Measurements from ENCODE around the gene MKNK1. TPM values are rescaled to one million over a fixed set of nuclear protein-coding genes. Genes with fewer than 3 reads are reported as not detected.

The MKNK1 gene
- total RNA-seq, 1 donor from 2014 or later, result 58.4 TPM

DNA sequence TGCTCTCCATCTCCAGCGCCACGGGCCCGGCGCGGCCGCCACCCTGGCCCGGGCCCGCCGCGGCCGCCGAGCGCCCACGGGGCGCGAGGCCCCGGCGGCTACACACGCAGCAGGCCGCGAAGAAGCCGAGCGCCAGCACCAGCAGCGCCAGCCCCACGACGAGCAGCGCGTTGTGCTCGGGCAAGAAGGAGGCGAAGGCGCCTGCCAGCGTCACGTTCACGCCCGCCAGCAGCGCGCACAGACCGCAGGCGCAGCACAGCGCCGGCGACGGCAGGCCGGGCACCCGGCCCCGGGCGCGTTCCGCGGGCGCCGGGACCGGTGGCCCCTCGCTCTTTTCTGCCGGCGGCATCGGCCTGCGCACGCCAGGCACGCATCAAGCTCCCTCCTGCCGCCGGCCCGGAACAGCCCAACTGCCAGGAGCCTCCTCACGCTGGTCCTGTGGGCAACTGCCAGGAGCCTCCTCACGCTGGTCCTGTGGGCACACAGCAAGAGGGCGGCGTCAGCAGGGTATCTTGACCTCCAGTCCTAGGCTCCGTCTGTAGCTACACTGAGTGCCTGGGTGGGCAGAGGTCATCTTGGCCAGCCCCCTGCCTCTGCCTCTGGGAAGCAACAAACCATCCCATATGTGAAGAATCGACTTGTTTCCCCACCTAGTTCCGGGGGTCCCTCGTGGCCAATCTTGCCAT is 70.7 kb downstream of the MKNK1 start:
- Mint-ChIP-seq H3K4me1 (ENCODE audit: low read depth, unreplicated experiment) (peaks cover 2% of the 10 kb centered on the region), H3K27me3 (ENCODE audit: unreplicated experiment) (peaks cover 22% of the 10 kb centered on the region), H3K27ac (ENCODE audit: unreplicated experiment) (no peak overlapping the region), H3K36me3 (ENCODE audit: unreplicated experiment) (peaks cover 10% of the 10 kb centered on the region), H3K9me3 (ENCODE audit: unreplicated experiment) (peaks cover 5% of the 10 kb centered on the region), H3K4me3 (ENCODE audit: unreplicated experiment) (peak overlapping the region; percentile 90)
- TF ChIP-seq, protein P1, sequence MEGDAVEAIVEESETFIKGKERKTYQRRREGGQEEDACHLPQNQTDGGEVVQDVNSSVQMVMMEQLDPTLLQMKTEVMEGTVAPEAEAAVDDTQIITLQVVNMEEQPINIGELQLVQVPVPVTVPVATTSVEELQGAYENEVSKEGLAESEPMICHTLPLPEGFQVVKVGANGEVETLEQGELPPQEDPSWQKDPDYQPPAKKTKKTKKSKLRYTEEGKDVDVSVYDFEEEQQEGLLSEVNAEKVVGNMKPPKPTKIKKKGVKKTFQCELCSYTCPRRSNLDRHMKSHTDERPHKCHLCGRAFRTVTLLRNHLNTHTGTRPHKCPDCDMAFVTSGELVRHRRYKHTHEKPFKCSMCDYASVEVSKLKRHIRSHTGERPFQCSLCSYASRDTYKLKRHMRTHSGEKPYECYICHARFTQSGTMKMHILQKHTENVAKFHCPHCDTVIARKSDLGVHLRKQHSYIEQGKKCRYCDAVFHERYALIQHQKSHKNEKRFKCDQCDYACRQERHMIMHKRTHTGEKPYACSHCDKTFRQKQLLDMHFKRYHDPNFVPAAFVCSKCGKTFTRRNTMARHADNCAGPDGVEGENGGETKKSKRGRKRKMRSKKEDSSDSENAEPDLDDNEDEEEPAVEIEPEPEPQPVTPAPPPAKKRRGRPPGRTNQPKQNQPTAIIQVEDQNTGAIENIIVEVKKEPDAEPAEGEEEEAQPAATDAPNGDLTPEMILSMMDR (IDR thresholded peaks at IDR 0.05; ENCODE audit: partially characterized antibody, unreplicated experiment), result no peak
- DNase-seq, result peak; percentile 52

DNA sequence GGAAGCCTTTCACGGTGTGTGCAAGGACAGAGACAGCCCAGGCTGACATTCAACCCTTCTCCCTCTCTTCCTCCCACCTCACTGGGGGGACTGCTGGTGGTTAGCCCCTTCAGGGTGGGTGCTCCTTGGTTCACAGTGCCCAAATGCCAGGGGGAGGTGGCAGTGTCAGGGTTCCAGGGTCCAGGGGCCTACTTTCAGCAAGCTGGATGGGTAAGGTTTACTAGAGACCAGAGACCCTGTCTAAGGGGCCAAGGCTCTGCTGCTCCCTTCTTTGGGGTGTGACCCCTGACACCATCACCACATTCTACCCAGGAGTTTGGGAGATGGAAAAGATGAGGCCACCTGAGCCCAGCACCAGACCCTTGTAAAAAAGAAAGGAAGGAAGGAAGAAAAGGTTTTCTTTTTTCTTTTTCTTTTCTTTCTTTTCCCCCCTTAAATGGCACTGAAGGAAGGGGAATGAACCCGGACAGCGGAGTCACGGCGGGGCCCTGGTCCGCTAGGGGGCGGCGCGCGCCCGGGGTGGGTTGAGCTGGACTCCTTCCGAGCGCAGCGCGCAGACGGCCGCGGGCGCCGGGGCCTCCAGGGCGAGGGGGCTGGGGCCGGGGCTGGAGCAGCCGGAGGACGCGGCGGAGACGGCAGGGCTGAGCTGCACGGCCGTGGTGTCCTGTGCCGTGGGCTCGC is 71.4 kb downstream of the MKNK1 start:
- no peak overlapping the region for H3K27ac Mint-ChIP-seq (ENCODE audit: unreplicated experiment)
- peaks cover 5% of the 10 kb centered on the region for H3K9me3 Mint-ChIP-seq (ENCODE audit: unreplicated experiment)
- no peak overlapping the region for H3K4me3 Mint-ChIP-seq (ENCODE audit: unreplicated experiment)
- H3K36me3 Mint-ChIP-seq (ENCODE audit: unreplicated experiment), result peaks cover 10% of the 10 kb centered on the region
- H3K4me1 Mint-ChIP-seq (ENCODE audit: low read depth, unreplicated experiment), result peaks cover 2% of the 10 kb centered on the region
- TF ChIP-seq, protein P1 (IDR thresholded peaks at IDR 0.05; ENCODE audit: partially characterized antibody, unreplicated experiment), result peak; percentile 78
- H3K27me3 Mint-ChIP-seq (ENCODE audit: unreplicated experiment), result peaks cover 23% of the 10 kb centered on the region
- peak; percentile 84 for DNase-seq

DNA sequence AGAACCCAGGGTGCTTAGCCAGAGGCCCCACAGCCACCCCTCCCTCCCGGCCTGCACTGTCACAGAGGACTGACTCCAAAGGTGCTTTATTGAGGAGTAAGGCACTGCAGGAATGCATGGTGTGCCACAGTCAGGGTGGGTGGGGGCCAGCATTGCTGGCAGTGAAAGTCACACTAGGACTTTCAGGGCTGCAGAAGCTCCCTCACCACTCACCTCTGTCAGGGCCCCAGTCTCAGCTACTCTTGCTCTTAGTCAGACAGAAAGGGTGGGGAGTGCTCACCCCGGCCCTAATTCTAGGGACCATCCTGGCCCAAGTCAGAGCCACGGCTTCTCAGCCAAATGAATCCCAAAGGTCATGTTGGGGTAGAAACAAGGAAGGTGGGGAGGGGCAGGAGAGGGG is 72.0 kb downstream of the MKNK1 start:
- H3K27me3 Mint-ChIP-seq (ENCODE audit: unreplicated experiment), result peaks cover 27% of the 10 kb centered on the region
- peaks cover 3% of the 10 kb centered on the region for H3K9me3 Mint-ChIP-seq (ENCODE audit: unreplicated experiment)
- TF ChIP-seq, protein P1 (IDR thresholded peaks at IDR 0.05; ENCODE audit: partially characterized antibody, unreplicated experiment), result no peak
- H3K4me1 Mint-ChIP-seq (ENCODE audit: low read depth, unreplicated experiment), result peaks cover 2% of the 10 kb centered on the region
- no peak overlapping the region for H3K27ac Mint-ChIP-seq (ENCODE audit: unreplicated experiment)
- peaks cover 9% of the 10 kb centered on the region for H3K36me3 Mint-ChIP-seq (ENCODE audit: unreplicated experiment)
- H3K4me3 Mint-ChIP-seq (ENCODE audit: unreplicated experiment), result no peak overlapping the region
- no peak for DNase-seq

DNA sequence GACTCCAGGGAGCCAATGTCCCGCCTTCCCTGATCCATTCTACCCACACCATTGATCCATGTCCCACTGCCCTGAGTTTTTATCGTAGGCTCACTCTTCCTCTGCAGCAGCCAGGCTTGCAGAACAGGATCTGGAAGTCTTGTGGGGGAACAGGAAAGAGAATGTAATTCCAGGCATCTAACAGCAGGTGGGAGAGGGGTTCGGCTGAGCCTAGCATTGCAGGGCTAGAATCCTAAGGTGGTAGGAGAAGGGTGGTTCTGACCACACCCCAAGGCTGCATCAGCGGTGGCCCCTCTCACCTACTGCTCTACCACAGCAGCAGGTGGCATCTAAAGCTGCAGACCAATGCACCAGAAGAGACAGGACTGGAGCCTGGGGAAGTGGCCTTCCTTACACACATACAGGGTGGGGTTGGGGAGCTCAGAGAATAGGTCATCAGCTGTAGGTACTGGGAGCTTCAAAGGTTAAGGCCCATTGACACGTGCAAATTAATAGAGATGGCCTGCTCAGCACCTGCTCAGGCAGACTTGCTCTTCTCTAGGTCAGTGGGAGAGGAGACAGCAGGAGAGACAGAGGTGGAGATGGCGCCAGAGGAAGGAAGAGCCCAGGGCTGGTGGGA is 73.2 kb downstream of the MKNK1 start:
- TF ChIP-seq, protein P1 (IDR thresholded peaks at IDR 0.05; ENCODE audit: partially characterized antibody, unreplicated experiment), result peak; percentile 25
- Mint-ChIP-seq H3K27ac (ENCODE audit: unreplicated experiment) (no peak overlapping the region), H3K4me3 (ENCODE audit: unreplicated experiment) (no peak overlapping the region), H3K27me3 (ENCODE audit: unreplicated experiment) (peaks cover 23% of the 10 kb centered on the region), H3K36me3 (ENCODE audit: unreplicated experiment) (no peaks in the 10 kb centered on the region), H3K4me1 (ENCODE audit: low read depth, unreplicated experiment) (peaks cover 2% of the 10 kb centered on the region), H3K9me3 (ENCODE audit: unreplicated experiment) (peaks cover 2% of the 10 kb centered on the region)
- DNase-seq, result no peak

DNA sequence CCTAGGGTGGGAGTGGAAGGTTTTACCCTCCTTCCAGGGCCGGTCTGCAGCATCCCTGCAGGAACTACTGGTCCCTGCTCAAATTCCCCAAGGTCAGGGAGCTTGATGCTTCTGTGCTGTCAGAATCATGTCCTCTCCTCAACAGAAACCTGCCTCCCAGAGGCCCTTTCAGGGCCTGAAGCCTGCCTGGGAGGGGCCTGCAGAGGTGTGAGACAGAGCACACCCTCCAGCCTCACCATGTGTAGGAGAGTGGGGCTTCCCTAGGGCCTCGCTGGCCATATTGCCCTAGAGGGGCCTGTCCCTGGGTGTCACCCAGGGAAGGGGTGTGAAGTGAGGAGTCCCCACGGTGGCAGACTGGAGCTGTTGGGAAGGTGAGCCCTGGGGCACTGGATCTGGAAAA is 73.8 kb downstream of the MKNK1 start:
- Mint-ChIP-seq H3K36me3 (ENCODE audit: unreplicated experiment) (no peaks in the 10 kb centered on the region), H3K4me3 (ENCODE audit: unreplicated experiment) (no peak overlapping the region), H3K27me3 (ENCODE audit: unreplicated experiment) (peaks cover 27% of the 10 kb centered on the region), H3K27ac (ENCODE audit: unreplicated experiment) (no peak overlapping the region), H3K4me1 (ENCODE audit: low read depth, unreplicated experiment) (peaks cover 2% of the 10 kb centered on the region), H3K9me3 (ENCODE audit: unreplicated experiment) (peaks cover 2% of the 10 kb centered on the region)
- no peak for DNase-seq
- TF ChIP-seq, protein P1 (IDR thresholded peaks at IDR 0.05; ENCODE audit: partially characterized antibody, unreplicated experiment), result no peak
